HL-60 (cell line): ENCODE measurements around the gene PBX1.

Experiments used
- GABPA ChIP-seq: IDR thresholded peaks from 2 replicates; pipeline ENCODE4 v1.6.1; 2012; ENCODE audit warnings: low read depth
- POLR2AphosphoS5 ChIP-seq: IDR thresholded peaks from 2 replicates; pipeline ENCODE4 v1.6.1; 2012; ENCODE audit warnings: low read depth
- SPI1 ChIP-seq: IDR thresholded peaks from 2 replicates; pipeline ENCODE4 v1.6.1; 2012; ENCODE audit warnings: low read depth, mild to moderate bottlenecking, borderline replicate concordance
- TF ChIP-seq, protein P1 (sequence below): IDR thresholded peaks from one replicate; pipeline ENCODE4 v1.5.1; 2011; ENCODE audit warnings: low read length, control low read depth, inconsistent platforms; ENCODE audit not compliant: insufficient read depth
- TF ChIP-seq, protein P2 (sequence below): IDR thresholded peaks from 2 replicates; pipeline ENCODE4 v1.6.1; 2012; ENCODE audit warnings: low read depth; ENCODE audit not compliant: insufficient replicate concordance

DNA sequence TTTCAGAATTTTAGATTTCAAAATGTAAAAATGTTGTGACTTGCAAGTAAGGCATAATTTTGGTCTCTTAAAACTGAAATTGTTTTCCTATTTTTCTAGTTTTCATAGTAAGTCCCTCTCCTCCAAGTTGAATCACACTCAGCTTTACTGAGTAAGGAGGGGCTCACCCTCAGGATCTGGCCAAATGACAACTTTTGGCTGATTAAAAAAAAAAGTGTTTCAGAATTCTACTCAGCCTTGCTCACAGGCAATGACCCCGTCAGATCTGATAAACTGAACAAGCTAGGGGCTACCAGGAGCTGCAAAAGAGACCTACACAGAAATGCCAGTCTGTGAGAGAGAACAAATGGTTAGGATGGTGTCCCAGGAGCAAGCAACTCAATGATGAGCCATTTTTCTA, 159.8 kb downstream of the PBX1 start:
- TF ChIP-seq, protein P1, sequence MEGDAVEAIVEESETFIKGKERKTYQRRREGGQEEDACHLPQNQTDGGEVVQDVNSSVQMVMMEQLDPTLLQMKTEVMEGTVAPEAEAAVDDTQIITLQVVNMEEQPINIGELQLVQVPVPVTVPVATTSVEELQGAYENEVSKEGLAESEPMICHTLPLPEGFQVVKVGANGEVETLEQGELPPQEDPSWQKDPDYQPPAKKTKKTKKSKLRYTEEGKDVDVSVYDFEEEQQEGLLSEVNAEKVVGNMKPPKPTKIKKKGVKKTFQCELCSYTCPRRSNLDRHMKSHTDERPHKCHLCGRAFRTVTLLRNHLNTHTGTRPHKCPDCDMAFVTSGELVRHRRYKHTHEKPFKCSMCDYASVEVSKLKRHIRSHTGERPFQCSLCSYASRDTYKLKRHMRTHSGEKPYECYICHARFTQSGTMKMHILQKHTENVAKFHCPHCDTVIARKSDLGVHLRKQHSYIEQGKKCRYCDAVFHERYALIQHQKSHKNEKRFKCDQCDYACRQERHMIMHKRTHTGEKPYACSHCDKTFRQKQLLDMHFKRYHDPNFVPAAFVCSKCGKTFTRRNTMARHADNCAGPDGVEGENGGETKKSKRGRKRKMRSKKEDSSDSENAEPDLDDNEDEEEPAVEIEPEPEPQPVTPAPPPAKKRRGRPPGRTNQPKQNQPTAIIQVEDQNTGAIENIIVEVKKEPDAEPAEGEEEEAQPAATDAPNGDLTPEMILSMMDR: no peak
- TF ChIP-seq SPI1: no peak
- no peak for TF ChIP-seq POLR2AphosphoS5
- TF ChIP-seq, protein P2, sequence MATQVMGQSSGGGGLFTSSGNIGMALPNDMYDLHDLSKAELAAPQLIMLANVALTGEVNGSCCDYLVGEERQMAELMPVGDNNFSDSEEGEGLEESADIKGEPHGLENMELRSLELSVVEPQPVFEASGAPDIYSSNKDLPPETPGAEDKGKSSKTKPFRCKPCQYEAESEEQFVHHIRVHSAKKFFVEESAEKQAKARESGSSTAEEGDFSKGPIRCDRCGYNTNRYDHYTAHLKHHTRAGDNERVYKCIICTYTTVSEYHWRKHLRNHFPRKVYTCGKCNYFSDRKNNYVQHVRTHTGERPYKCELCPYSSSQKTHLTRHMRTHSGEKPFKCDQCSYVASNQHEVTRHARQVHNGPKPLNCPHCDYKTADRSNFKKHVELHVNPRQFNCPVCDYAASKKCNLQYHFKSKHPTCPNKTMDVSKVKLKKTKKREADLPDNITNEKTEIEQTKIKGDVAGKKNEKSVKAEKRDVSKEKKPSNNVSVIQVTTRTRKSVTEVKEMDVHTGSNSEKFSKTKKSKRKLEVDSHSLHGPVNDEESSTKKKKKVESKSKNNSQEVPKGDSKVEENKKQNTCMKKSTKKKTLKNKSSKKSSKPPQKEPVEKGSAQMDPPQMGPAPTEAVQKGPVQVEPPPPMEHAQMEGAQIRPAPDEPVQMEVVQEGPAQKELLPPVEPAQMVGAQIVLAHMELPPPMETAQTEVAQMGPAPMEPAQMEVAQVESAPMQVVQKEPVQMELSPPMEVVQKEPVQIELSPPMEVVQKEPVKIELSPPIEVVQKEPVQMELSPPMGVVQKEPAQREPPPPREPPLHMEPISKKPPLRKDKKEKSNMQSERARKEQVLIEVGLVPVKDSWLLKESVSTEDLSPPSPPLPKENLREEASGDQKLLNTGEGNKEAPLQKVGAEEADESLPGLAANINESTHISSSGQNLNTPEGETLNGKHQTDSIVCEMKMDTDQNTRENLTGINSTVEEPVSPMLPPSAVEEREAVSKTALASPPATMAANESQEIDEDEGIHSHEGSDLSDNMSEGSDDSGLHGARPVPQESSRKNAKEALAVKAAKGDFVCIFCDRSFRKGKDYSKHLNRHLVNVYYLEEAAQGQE: no peak
- no peak for TF ChIP-seq GABPA
